GM21447 (cell line): ENCODE data around the gene DAZL.

Source experiments
- ATAC-seq: cut with Tn5 transposase; IDR thresholded peaks from one replicate; pipeline ENCODE4 v1.9.1; 2021; ENCODE audit not compliant: unreplicated experiment

DAZL gene

GRCh38 chr3:16546186-16547010, 58.8 kb downstream of the DAZL start:
- ATAC-seq, result no peak

- ATAC-seq, result no peak
Observed at GRCh38 chr3:16545413-16546185, 59.6 kb downstream of the DAZL start.

GRCh38 chr3:16543242-16543864, 61.9 kb downstream of the DAZL start:
- ATAC-seq, result no peak

GRCh38 chr3:16538507-16538906, 66.7 kb downstream of the DAZL start:
- no peak for ATAC-seq

- no peak for ATAC-seq
Observed at GRCh38 chr3:16536996-16537395, 68.2 kb downstream of the DAZL start.
